GM18873 (cell line): ENCODE results near the gene MAGEC3.

ENCODE experiments used
- ATAC-seq: cut with Tn5 transposase; IDR thresholded peaks from one replicate; pipeline ENCODE4 v1.9.1; 2021; ENCODE audit warnings: mild to moderate bottlenecking, moderate library complexity, moderate number of reproducible peaks; ENCODE audit not compliant: unreplicated experiment, low FRiP score

The MAGEC3 gene

GRCh38 chrX:141941234-141941633, 103.1 kb downstream of the MAGEC3 start:
- ATAC-seq, result no peak

GRCh38 chrX:141945426-141945825, 107.3 kb downstream of the MAGEC3 start:
- ATAC-seq, result no peak

- ATAC-seq, result no peak
These were observed 109.2 kb downstream of the MAGEC3 start for GRCh38 chrX:141947350-141947749.
